A549 (cell line): ENCODE measurements around the gene KRTAP19-6.

ENCODE experiments used
- EP300 ChIP-seq, 2 experiments: fragments of >200 bp; sonication (Bioruptor Twin); formaldehyde crosslinking; IDR thresholded peaks; 2 replicates in 1 of 2; 3 replicates in 1 of 2; pipeline ENCODE4 v1.6.1; 2016 to 2017
- ESRRA ChIP-seq: fragments of 150-350 bp; IDR thresholded peaks from 2 replicates; pipeline ENCODE4 v1.6.1; 2014; ENCODE audit warnings: mild to moderate bottlenecking, low read length, borderline replicate concordance
- FOSL2 ChIP-seq, 2 experiments: fragments of 450-650 bp in 1 of 2; fragments of >200 bp in 1 of 2; sonication (Bioruptor Twin) in 1 of 2; formaldehyde crosslinking; IDR thresholded peaks; 2 replicates each; pipeline versions ENCODE4 v1.5.0 to v1.6.1; 2016 to 2020; ENCODE audit warnings: mild to moderate bottlenecking in 1 of 2, moderate library complexity in 1 of 2
- NPAS2 ChIP-seq: fragments of 250-450 bp; sonication (Bioruptor Pico); IDR thresholded peaks from 2 replicates; pipeline ENCODE4 v1.8.0; 2022; ENCODE audit warnings: mild to moderate bottlenecking, moderate library complexity, borderline replicate concordance
- POLR2A ChIP-seq: IDR thresholded peaks from 2 replicates; pipeline ENCODE4 v1.6.1; 2012; ENCODE audit warnings: mild to moderate bottlenecking, low read length
- POLR2AphosphoS2 ChIP-seq: conservative IDR thresholded peaks from 2 replicates; pipeline ENCODE4 v1.6.1; 2012; ENCODE audit warnings: low read length, improper control_type of control experiment, inconsistent platforms
- REST ChIP-seq: fragments of 200-600 bp; sonication (generic); IDR thresholded peaks from 2 replicates; pipeline ENCODE4 v1.6.1; 2016; ENCODE audit warnings: antibody characterized with exemption, mild to moderate bottlenecking, moderate library complexity
- TP53 ChIP-seq: fragments of 250-450 bp; sonication (Bioruptor Pico); IDR thresholded peaks from 2 replicates; pipeline ENCODE4 v1.5.0; 2021; ENCODE audit warnings: mild to moderate bottlenecking, moderate library complexity
- TF ChIP-seq, protein P1 (sequence below): fragments of >200 bp; sonication (Bioruptor Twin); formaldehyde crosslinking; IDR thresholded peaks from 3 replicates; pipeline ENCODE4 v1.5.1; 2016

DNA sequence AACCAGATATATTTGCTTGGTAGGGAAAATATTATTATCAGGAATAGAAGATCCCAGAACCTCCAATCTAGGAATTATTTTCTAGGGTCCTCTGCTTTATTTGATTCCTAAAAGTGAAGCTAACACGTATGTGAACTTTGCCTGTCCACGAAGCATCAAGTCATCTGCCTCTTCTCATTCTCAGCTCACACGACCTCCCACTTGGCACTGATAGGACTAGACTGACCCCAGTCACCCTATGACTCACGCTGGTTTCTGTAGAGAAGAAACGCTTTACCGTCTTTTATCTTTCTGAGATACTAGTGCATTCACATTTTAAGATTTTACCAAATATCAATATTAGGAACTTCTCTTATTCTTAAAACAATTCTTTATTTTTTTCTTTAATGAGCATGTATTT is 21.4 kb upstream of the KRTAP19-6 start:
- TF ChIP-seq, protein P1, sequence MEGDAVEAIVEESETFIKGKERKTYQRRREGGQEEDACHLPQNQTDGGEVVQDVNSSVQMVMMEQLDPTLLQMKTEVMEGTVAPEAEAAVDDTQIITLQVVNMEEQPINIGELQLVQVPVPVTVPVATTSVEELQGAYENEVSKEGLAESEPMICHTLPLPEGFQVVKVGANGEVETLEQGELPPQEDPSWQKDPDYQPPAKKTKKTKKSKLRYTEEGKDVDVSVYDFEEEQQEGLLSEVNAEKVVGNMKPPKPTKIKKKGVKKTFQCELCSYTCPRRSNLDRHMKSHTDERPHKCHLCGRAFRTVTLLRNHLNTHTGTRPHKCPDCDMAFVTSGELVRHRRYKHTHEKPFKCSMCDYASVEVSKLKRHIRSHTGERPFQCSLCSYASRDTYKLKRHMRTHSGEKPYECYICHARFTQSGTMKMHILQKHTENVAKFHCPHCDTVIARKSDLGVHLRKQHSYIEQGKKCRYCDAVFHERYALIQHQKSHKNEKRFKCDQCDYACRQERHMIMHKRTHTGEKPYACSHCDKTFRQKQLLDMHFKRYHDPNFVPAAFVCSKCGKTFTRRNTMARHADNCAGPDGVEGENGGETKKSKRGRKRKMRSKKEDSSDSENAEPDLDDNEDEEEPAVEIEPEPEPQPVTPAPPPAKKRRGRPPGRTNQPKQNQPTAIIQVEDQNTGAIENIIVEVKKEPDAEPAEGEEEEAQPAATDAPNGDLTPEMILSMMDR = no peak
- TF ChIP-seq POLR2A (no peak), EP300 (IDR thresholded peaks at IDR 0.05) (no peak), ESRRA (no peak), REST (no peak), FOSL2 (IDR thresholded peaks at IDR 0.05) (no peak), FOSL2 (CRISPR knock-in tag; IDR thresholded peaks at IDR 0.05) (no peak), TP53 (no peak), NPAS2 (CRISPR knock-in tag) (no peak), POLR2AphosphoS2 (no peak)
